HepG2 (cell line): ENCODE measurements around the gene CXCL9.

Experiments used
- BRCA1 ChIP-seq: sonication (generic); formaldehyde crosslinking; IDR thresholded peaks from 2 replicates; pipeline ENCODE4 v1.4.0; 2020; ENCODE audit warnings: missing genetic modification reagents
- YY1 ChIP-seq: IDR thresholded peaks from 2 replicates; pipeline ENCODE4 v1.6.1; 2011; ENCODE audit warnings: low read length, low read depth, moderate library complexity, mild to moderate bottlenecking; ENCODE audit not compliant: insufficient read depth, insufficient replicate concordance
- ZNF710 ChIP-seq: sonication (generic); formaldehyde crosslinking; IDR thresholded peaks from 2 replicates; pipeline ENCODE4 v1.5.0; 2020; ENCODE audit warnings: mild to moderate bottlenecking, missing genetic modification reagents, borderline replicate concordance

GRCh38 chr4:76035141-76035540, 27.8 kb upstream of the CXCL9 start:
- TF ChIP-seq YY1 (no peak), BRCA1 (no peak), ZNF710 (CRISPR knock-in tag) (no peak)
